Measurements from ENCODE around the gene ADSL.

- no peak for TF ChIP-seq CTCF (IDR thresholded peaks at IDR 0.05)
- no peak for TF ChIP-seq POLR2AphosphoS5 (IDR thresholded peaks at IDR 0.05; ENCODE audit: insufficient read depth in 1 of 2, low read depth in 1 of 2)
Observed at GRCh38 chr22:40366068-40366467, 19.8 kb downstream of the ADSL start.
